ENCODE measurements around the gene GRIN2A. TPM values are rescaled to one million over a fixed set of nuclear protein-coding genes. Genes with fewer than 3 reads are reported as not detected.
A peak's percentile ranks its signal among the peaks of the same experiment; 100 is the strongest.

GRIN2A gene
- total and polyA plus RNA-seq, 2 of the 8 experiments (the other 6 are each of a cell fraction or from before 2014, with no cell fraction given), result 0.18 to 1.8 TPM

DNA sequence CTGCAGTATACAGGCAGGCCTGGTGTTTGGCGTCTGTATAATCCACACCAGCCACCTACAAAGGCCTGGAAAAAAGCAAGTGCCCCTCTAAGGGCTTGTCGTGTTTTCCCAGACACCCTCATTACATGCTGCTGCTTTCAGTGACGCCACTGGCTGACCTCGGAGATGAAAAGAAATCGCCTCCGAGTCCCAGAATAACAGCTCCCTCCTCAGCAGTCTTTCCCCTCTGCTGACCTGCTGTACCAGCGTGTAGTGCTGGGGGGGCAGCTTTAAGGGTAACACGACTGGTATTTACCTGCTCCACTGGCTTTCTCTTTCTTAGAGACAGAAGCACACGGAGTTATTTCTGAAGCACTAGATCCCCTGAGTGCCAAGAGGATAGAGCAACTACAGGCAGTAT lies 296.8 kb downstream of the GRIN2A start:
- no peak overlapping the region for H3K18ac ChIP-seq (ENCODE audit: extremely low read depth, low read length)
- H4K91ac ChIP-seq (replicated peaks; ENCODE audit: insufficient read length, low read length), result no peak overlapping the region
- H3K4me1 ChIP-seq (replicated peaks in 1 of 4; ENCODE audit: control insufficient read depth in 3 of 4, insufficient read depth in 4 of 4, low read length in 3 of 4), result peaks cover 0 to 2% (median 0%) of the 10 kb centered on the region in 4 experiments; a peak in 1 of 7 replicates
- no peaks in the 10 kb centered on the region for H3K9me3 ChIP-seq (ENCODE audit: insufficient read depth in 2 of 2, low read depth in 1 of 2, low read length in 1 of 2)
- no peaks in the 10 kb centered on the region for H3K79me1 ChIP-seq (ENCODE audit: low read depth, low read length)
- no peak overlapping the region for H4K5ac ChIP-seq (ENCODE audit: insufficient read length, low read depth, low read length)
- H2AK5ac ChIP-seq (ENCODE audit: low read depth, low read length), result no peak overlapping the region
- no peaks in the 10 kb centered on the region for H3K23me2 ChIP-seq (ENCODE audit: low read depth, low read length)
- no peak overlapping the region for H2BK120ac ChIP-seq (replicated peaks; ENCODE audit: low read depth, low read length)
- H4K8ac ChIP-seq (ENCODE audit: extremely low read depth, insufficient read depth, low read length), result no peak overlapping the region
- no peak overlapping the region for H3K9ac ChIP-seq (replicated peaks in 1 of 4; ENCODE audit: extremely low read depth in 1 of 4, low read depth in 3 of 4, low read length in 3 of 4)
- H2BK20ac ChIP-seq (ENCODE audit: low read length), result no peak overlapping the region
- no peak for DNase-seq (ENCODE audit: low read depth in 1 of 2, low spot score in 2 of 2)
- H2AFZ ChIP-seq (ENCODE audit: low read length), result peak overlapping the region; percentile 55
- no peak overlapping the region for H2BK15ac ChIP-seq (ENCODE audit: low read length)
- WGBS, 2 experiments (ENCODE audit: extremely low coverage in 1 of 2, insufficient coverage in 1 of 2, insufficient read length in 1 of 2, insufficient replicate concordance in 2 of 2, low coverage in 1 of 2, low lambda C conversion rate in 2 of 2, missing lambda C conversion rate in 1 of 2), result 69% methylated on average over 9 of the region's 9 CpGs; no CpG with 5 or more reads in 1 of the 2 experiments
- no peak overlapping the region for H3K23ac ChIP-seq (ENCODE audit: insufficient read length)
- no peak overlapping the region for H2BK5ac ChIP-seq (ENCODE audit: low read depth, low read length)
- H3K14ac ChIP-seq (ENCODE audit: insufficient read length), result no peak overlapping the region
- H3K4ac ChIP-seq (replicated peaks; ENCODE audit: insufficient read length, low read depth, low read length), result no peak overlapping the region
- no peaks in the 10 kb centered on the region; a peak in 2 of 7 replicates for H3K27me3 ChIP-seq (replicated peaks in 1 of 4; ENCODE audit: control insufficient read depth in 3 of 4, extremely low read depth in 1 of 4, insufficient read depth in 3 of 4, low read length in 3 of 4)
- no peaks in the 10 kb centered on the region for H3K36me3 ChIP-seq (ENCODE audit: control insufficient read depth in 2 of 4, insufficient read depth in 4 of 4, low read length in 3 of 4)
- H4K20me1 ChIP-seq (replicated peaks in 1 of 2; ENCODE audit: control insufficient read depth in 1 of 2, insufficient read depth in 2 of 2, low read length in 2 of 2), result no peaks in the 10 kb centered on the region
- H3K4me3 ChIP-seq (ENCODE audit: extremely low read depth in 1 of 4, insufficient read depth in 2 of 4, low read depth in 3 of 4, low read length in 4 of 4), result no peak overlapping the region
- H3K27ac ChIP-seq (ENCODE audit: low read depth, low read length), result no peak overlapping the region
- no peak for FAIRE-seq
- no peak overlapping the region for H2BK12ac ChIP-seq (ENCODE audit: low read depth, low read length)
- no peak overlapping the region for H3K4me2 ChIP-seq (ENCODE audit: insufficient read depth in 1 of 2, low read depth in 2 of 2, low read length in 2 of 2)
- POLR2A ChIA-PET (ENCODE audit: partially characterized antibody), result no interaction called here
- CTCF ChIA-PET (ENCODE audit: partially characterized antibody), result interaction anchor here (0.9 to 1.9 kb wide), 3 partner anchors 10 to 204 kb away, joined by 3 to 6 read pairs (median 4); no protein-coding TSS in a partner anchor
- H3K79me2 ChIP-seq (ENCODE audit: control insufficient read depth in 1 of 2, insufficient read depth in 2 of 2, low read length in 2 of 2), result no peaks in the 10 kb centered on the region
- no peak overlapping the region for H3K56ac ChIP-seq (replicated peaks; ENCODE audit: insufficient read length, low read depth, low read length)
- TF ChIP-seq POU5F1 (IDR thresholded peaks at IDR 0.05; ENCODE audit: low read depth, low read length), result no peak
- TF ChIP-seq SP4 (IDR thresholded peaks at IDR 0.05; ENCODE audit: low read length), result no peak
- no peak for TF ChIP-seq TAF1 (IDR thresholded peaks at IDR 0.05; ENCODE audit: low read depth, low read length)
- TF ChIP-seq, protein P1, sequence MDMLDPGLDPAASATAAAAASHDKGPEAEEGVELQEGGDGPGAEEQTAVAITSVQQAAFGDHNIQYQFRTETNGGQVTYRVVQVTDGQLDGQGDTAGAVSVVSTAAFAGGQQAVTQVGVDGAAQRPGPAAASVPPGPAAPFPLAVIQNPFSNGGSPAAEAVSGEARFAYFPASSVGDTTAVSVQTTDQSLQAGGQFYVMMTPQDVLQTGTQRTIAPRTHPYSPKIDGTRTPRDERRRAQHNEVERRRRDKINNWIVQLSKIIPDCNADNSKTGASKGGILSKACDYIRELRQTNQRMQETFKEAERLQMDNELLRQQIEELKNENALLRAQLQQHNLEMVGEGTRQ (IDR thresholded peaks at IDR 0.05; ENCODE audit: low read length), result no peak
- TF ChIP-seq GTF2F1 (IDR thresholded peaks at IDR 0.05; ENCODE audit: borderline replicate concordance, low read depth, low read length), result no peak
- no peak for TF ChIP-seq KDM4A (IDR thresholded peaks at IDR 0.05; ENCODE audit: low read depth, low read length, severe bottlenecking)
- TF ChIP-seq SIRT6 (IDR thresholded peaks at IDR 0.05; ENCODE audit: low read length), result no peak
- TF ChIP-seq NRF1 (IDR thresholded peaks at IDR 0.05; ENCODE audit: low read depth, low read length), result no peak
- no peak for TF ChIP-seq CBX5 (IDR thresholded peaks at IDR 0.05; ENCODE audit: low read depth, low read length)
- TF ChIP-seq, protein P2, sequence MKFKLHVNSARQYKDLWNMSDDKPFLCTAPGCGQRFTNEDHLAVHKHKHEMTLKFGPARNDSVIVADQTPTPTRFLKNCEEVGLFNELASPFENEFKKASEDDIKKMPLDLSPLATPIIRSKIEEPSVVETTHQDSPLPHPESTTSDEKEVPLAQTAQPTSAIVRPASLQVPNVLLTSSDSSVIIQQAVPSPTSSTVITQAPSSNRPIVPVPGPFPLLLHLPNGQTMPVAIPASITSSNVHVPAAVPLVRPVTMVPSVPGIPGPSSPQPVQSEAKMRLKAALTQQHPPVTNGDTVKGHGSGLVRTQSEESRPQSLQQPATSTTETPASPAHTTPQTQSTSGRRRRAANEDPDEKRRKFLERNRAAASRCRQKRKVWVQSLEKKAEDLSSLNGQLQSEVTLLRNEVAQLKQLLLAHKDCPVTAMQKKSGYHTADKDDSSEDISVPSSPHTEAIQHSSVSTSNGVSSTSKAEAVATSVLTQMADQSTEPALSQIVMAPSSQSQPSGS (IDR thresholded peaks at IDR 0.05; ENCODE audit: low read length), result no peak
- no peak for TF ChIP-seq BACH1 (IDR thresholded peaks at IDR 0.05; ENCODE audit: low read length)
- no peak for TF ChIP-seq NANOG (IDR thresholded peaks at IDR 0.05; ENCODE audit: insufficient read depth, low read depth, low read length, poor library complexity, severe bottlenecking)
- no peak for TF ChIP-seq CREB1 (IDR thresholded peaks at IDR 0.05)
